SHP77 (cell line): ENCODE results near the gene TEKT1.
A peak's percentile ranks its signal among the peaks of the same experiment; 100 is the strongest.
"Not testable (repeated sequence)": the region's sequence is repeated elsewhere in the genome, so short reads cannot be mapped to it uniquely, and the experiment has no call there.

ENCODE experiments used
- DNase-seq, 2 experiments: peaks; one replicate each; lab custom pipeline; 2025; lab: John Stamatoyannopoulos, UW

TEKT1 gene

GRCh38 chr17:6831661-6832263 is at the start of gene TEKT1:
TEKT1 (minus strand) TSS chr17:6831729; CDS start chr17:6830376, 1,353 bp downstream.
- DNase-seq: no peak

- DNase-seq: not testable (repeated sequence)
These were observed 47.9 kb upstream of the TEKT1 start for GRCh38 chr17:6879221-6879975.

GRCh38 chr17:6875276-6875675 is 43.7 kb upstream of the TEKT1 start:
- DNase-seq: not testable (repeated sequence)

- DNase-seq: no peak
These were observed 41.4 kb upstream of the TEKT1 start for GRCh38 chr17:6872936-6873335.

- DNase-seq: no peak
These were observed 39.3 kb upstream of the TEKT1 start for GRCh38 chr17:6870841-6871240.

GRCh38 chr17:6868582-6868981 is 37.1 kb upstream of the TEKT1 start:
- no peak for DNase-seq

- no peak for DNase-seq
These were observed 36.3 kb upstream of the TEKT1 start for GRCh38 chr17:6867849-6868248.

GRCh38 chr17:6862825-6863224 is 31.3 kb upstream of the TEKT1 start:
- DNase-seq: no peak

- no peak for DNase-seq
These were observed 30.6 kb upstream of the TEKT1 start for GRCh38 chr17:6862122-6862521.

GRCh38 chr17:6857904-6858303 is 26.4 kb upstream of the TEKT1 start:
- no peak for DNase-seq

- DNase-seq: no peak
These were observed 25.8 kb upstream of the TEKT1 start for GRCh38 chr17:6857336-6857735.

GRCh38 chr17:6856051-6856450 is 24.5 kb upstream of the TEKT1 start:
- DNase-seq: no peak

- DNase-seq: peak in 1 of 2 experiments; percentile 30
These were observed 22.4 kb upstream of the TEKT1 start for GRCh38 chr17:6853764-6854442.

- not testable (repeated sequence) for DNase-seq
These were observed 17.1 kb upstream of the TEKT1 start for GRCh38 chr17:6848545-6849179.

- not testable (repeated sequence) for DNase-seq
These were observed 14.6 kb upstream of the TEKT1 start for GRCh38 chr17:6846138-6846537.

GRCh38 chr17:6844406-6844805 is 12.9 kb upstream of the TEKT1 start:
- DNase-seq: not testable (repeated sequence)

- DNase-seq: peak; percentile 54 to 74
These were observed 11.8 kb upstream of the TEKT1 start for GRCh38 chr17:6843241-6843880.

- not testable (repeated sequence) for DNase-seq
These were observed 10.2 kb upstream of the TEKT1 start for GRCh38 chr17:6841769-6842168.

- no peak for DNase-seq
These were observed 1.0 kb downstream of the TEKT1 start for GRCh38 chr17:6830383-6830986.

- no peak for DNase-seq
These were observed 8.5 kb downstream of the TEKT1 start for GRCh38 chr17:6823011-6823442.

GRCh38 chr17:6818938-6819337 is 12.6 kb downstream of the TEKT1 start:
- no peak for DNase-seq
